HG03432 (cell line): ENCODE results near the gene TMEM17.
"Not testable (repeated sequence)": the region's sequence is repeated elsewhere in the genome, so short reads cannot be mapped to it uniquely, and the experiment has no call there.

Experiments
- ATAC-seq: cut with Tn5 transposase; IDR thresholded peaks from one replicate; pipeline ENCODE4 v1.9.1; 2021; ENCODE audit warnings: mild to moderate bottlenecking, moderate library complexity; ENCODE audit not compliant: unreplicated experiment

Gene TMEM17, protein sequence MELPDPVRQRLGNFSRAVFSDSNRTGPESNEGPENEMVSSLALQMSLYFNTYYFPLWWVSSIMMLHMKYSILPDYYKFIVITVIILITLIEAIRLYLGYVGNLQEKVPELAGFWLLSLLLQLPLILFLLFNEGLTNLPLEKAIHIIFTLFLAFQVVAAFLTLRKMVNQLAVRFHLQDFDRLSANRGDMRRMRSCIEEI

DNA sequence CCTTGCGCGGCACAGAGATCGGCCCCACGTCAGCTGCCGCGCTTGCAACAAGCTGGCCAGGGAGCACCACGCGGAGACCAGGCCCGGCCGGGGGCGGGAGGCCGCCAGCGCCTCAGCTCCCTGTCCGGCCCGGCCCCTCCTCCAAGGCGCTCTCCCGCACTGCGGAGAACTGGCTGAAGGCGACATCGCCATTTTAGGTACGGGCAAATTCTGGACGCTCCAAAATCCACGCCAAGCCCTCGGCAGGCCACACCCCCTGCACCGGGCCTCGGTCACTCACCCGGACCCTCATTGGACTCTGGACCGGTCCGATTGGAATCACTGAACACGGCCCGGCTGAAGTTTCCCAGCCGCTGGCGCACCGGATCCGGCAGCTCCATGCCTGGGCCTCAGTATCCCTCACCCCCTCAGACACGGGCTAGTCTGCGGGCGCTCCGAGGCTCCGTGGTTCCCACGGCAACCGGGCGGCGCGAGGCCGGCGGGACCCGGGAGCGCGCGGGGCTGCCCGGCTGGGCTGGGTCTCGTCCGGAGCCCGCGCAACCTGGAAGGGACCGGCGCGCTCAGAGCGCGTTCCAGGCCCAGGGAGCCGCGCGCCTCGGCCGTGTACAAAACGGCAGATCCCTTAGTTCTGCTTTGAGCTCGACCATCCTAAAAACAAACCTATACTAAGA lies at the start of gene TMEM17:
TMEM17 (minus strand) TSS at position 446 of the 671 bp plus-strand sequence; CDS start at position 380, 66 bp downstream.
- ATAC-seq: peak; percentile 88

DNA sequence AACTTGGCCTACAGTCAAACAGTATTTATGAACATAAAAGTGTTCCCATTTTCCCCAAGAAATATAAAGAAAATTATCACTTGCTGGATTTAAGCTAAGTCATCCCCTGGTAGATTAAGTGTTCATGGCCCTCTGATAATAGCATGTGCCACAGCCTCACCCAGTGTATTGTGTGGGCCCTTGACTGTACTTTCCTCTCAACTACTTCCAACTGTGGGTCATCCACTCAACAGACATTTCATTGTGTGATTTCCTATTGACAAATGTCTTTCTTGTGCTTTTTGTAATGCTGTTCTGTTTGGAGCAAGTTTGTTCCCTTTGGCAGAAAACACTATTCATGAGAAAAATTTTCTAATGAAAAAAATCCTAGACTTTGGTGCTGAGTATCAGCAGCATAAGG lies 48.4 kb upstream of the TMEM17 start:
- ATAC-seq: no peak

DNA sequence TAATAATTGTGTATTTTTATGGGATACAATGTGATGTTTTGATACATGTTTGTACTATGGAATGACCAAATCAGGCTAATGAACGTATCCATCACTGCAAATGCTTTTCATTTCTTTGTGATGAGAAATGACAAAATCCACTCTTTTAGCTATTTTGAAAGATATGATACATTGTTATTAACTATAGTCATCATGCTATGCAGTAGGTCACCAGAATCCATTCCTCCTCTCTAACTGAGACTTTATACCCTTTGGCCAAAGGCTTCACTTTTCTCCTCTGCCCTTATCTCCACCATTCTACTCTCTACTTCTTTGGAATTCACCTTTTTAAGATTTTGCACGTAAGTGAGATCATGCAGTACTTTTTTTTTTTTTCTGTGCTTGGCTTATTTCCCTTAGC lies 44.5 kb upstream of the TMEM17 start:
- no peak for ATAC-seq

DNA sequence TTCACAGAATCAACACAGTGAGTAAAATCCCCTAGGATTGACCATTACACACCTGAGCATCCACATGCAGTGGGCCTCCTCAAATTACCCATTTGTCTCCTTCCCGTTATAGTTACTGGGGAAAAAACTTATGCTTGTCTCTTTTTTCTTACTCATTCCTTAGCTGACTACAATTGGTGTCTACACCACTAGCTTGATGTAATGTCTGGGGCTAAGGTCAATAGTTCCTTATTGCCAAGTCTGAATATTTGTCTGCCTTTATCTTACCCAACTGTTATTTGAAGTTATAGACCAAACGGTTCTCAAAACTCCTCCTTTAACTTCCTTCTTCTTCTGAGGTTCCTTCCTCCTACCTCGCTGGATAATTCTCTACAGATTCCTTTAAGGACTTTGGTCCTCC lies 41.9 kb upstream of the TMEM17 start:
- no peak for ATAC-seq

DNA sequence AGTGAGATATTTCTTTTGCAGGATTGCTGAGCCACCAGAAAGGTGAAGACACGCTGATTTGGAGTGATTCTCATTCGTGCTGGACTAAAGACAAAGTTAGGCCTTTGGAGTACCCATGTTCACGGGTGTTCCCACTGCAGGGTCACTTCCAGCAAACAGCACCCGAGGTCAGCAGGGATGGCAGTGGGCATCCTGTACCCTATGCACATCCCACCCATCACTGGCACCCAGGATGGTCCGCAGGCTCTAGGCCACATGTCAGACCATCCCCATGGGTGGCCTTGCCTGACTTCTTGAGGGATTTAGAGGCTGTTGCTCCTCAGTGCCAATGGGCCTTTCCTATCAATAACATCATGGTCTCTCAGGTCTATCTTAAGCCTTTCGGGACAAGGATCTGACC lies 39.3 kb upstream of the TMEM17 start:
- no peak for ATAC-seq

DNA sequence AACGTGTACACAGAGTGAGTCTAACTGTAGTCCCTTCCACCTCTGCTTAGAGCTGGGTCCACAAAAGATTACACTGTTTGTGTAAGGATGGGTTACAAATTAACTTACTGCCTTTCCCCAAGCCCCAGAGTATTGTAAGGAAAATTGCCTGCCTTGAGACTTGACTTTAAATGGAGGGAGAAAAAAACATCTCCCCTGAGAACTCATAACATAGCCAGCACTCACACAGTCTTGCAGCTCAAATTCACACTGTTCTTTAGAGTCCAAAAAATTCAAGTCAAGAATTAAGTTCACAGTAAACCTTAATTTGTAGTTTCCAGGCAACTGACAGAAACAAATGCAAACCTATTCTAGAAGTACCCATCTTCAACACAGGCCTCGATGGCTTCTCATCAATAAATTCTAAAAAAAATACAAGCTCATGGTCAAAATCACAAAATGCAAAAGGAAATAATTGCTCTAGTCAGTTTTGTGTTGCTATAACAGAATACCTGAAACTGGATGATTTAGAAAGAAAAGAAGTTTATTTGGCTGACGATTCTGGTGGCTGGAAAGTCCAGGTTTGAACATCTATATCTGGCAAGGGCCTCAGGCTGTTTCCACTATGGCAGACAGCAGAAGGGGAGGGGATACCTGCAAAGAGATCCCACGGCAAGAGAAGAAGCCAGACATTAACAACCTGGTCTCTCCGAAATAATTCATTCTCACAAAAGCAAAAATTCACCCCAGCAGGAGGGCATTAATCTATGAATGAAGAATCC lies 34.6 kb upstream of the TMEM17 start:
- no peak for ATAC-seq

DNA sequence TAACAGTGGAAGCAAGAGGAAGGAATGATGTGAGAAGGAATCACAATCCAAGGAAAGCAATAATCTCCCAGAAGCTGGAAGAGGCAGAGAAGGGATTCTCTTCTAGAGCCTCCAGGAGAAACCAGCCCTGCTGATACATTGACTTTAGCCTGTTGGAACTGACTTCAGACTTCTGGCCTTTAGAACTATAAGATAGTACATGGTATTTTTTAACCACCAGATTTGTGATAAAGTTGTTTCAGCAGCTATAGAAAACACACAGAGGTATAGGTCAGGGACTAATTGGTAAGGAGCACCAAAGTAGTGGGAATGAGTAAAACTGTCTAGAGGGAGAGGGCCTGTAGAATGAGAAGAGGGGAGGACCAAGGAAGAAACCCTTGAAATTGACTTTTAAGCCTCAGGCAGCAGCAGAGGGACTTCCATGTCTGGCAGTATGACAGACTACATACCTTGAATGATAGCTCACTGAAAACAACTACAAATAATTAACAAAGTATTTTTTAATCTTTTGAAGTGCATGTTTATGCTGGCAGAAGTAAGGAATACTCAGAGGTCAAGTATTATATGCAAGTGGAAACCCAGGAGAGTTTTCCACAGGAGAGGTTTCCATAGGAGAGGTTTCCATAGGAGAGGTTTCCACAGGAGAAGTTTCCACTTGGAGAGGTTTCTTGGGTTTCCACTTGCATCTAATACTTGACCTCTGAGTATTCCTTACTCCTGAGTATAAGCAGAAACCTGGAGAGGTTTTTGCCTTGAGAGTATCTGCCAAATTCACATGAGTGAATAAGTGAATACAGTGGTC lies 33.8 kb upstream of the TMEM17 start:
- no peak for ATAC-seq

DNA sequence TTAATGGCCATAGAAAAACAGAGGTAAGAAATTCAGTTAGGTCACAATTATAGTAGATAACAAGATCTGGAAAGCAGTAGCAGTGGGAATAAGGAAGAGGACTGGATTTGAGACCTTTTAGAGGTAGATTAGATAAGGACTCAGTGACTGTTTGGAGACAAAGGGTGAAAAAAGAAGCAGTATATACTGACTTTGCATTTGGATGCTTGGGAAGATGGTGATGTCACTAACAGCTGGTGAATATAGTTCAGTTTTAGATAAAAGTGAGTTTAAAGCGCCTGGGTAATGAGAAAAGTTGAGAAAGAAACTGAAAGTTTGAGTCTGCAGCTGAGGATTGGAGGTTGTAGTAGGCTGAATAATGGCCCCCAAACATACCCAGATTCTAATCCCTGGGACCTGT lies 32.8 kb upstream of the TMEM17 start:
- no peak for ATAC-seq

DNA sequence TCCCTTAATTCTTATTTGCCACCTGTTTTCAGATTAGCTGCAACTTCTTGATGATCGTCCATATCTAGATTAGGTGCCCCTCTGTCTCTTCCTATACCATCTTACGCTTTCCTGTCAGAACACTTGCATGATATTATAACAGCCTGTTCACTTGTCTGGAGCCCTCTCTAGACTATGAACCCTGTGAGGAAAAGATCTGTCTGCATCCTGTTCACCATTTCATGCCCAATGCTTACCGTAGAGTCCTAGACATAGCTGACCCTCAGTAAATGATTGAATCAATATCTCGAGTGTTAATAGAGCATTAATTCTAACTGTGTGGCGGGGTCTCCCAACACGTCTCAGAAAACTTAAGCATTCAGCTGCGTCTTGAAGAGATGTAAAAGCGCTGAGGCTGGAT lies 31.8 kb upstream of the TMEM17 start:
- no peak for ATAC-seq

DNA sequence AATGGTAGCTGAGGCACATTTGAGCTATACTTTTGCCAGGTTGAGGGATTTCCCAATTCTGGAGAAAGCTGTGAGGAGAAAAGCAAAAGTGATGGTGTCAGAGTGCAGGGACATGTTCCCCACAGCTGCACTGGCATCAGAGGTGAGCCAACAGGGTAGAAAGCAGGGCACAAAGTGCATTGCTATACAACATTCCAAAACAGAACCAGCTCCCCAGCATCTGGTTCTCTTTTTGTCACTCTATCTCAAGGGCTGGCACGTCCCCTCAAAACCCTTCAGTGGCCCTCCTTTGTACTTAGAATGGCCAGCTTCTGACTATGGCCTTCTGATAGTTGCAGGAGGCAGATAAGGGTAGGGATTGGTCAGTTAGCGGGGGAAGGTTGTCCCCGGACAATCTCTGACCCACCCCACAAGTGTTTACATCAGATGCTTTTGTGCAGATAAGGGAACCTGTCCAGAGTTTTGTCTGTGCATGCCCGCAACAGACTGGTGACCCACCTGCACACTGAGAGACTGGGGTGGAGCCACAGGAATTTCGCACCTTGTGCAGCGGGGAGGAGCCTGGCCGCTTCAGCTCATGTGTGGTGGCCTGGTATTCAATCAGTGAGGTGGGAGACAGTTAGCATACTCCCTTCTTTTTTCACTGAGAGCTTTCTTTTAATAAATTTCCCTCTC lies 31.0 kb upstream of the TMEM17 start:
- no peak for ATAC-seq

DNA sequence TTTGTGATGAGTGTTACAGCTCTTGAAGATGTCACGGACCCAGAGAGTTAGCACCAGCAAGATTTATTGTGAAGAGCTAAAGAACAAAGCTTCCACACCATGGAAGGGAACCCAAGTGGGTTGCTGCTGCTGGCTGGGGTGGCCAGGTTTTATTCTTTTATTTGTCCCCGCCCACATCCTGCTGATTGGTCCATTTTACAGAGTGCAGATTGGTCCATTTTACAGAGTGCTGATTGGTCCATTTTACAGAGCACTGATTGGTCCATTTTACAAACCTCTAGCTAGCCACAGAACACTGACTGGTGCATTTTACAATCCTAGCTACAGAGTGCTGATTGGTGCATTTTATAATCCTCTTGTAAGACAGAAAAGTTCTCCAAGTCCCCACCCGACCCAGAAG lies 29.5 kb upstream of the TMEM17 start:
- not testable (repeated sequence) for ATAC-seq

DNA sequence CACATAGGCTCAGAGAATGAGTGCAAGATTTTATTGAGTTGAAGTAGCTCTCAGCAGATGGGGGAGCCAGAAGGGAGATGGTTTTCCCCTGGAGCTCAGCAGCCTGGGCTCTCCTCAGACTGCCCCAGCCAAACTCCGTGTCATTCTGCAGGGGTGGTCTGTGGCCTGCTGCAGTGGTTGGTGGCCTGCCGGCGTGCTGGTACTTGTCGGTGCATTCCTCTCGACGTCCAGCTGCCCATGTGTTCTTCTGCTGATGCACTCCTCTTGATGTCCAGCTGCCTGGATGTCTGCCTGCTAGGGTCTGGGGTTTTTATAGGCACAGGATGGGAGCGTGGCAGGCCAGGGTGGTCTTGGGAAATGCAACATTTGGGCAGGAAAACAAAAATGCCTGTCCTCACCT lies 25.6 kb upstream of the TMEM17 start:
- ATAC-seq: no peak

DNA sequence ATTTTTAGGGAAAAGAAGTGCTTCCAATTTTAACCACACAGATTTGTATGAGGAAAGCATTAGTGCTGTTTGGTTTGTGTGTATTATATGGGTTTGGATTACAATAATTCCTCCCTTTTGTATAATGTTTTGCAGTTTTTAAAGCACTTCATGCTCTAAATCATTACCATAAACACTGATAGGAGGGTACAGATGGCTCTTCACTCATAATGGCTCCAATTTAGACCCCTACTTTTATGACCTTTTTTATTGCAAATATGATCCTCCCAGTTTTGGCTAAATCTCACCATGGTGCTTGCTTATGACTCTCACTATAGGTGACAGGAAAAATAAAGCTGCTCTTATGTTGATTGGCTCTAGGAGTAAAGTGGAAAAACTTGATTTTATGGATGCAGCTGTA lies 23.8 kb upstream of the TMEM17 start:
- no peak for ATAC-seq

DNA sequence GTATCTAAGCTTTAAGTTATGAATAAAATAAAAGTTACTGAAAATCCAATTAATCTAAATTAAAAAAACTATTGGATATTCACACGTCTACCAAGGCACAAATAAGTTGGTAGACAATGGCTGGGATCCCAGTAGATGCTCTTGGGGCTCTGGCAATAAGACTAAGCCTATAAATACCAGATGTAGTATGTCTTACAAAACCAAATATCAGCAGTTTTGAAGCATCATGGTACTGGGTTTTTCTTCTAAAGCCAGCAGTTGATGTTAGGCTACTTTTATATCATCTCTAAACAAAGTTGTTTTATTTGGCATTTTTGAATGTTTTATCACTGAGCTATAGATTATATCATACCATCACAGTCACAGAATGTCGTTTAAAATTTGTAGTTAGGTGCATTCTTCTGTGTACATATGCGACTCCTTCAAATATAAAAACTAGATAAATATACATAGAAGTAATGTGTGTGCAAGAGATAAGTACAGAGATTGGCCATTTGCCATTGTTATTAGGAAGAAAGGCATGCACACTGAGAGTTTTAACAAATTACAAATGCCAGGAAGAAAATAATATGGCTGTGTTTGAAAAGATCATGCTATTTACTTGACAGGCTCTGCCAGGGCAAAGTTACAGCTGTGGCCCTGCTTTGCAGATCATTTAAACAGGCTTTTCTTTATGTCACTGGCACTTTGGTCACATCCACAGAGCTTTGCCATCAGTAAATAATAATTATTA lies 21.6 kb upstream of the TMEM17 start:
- no peak for ATAC-seq

DNA sequence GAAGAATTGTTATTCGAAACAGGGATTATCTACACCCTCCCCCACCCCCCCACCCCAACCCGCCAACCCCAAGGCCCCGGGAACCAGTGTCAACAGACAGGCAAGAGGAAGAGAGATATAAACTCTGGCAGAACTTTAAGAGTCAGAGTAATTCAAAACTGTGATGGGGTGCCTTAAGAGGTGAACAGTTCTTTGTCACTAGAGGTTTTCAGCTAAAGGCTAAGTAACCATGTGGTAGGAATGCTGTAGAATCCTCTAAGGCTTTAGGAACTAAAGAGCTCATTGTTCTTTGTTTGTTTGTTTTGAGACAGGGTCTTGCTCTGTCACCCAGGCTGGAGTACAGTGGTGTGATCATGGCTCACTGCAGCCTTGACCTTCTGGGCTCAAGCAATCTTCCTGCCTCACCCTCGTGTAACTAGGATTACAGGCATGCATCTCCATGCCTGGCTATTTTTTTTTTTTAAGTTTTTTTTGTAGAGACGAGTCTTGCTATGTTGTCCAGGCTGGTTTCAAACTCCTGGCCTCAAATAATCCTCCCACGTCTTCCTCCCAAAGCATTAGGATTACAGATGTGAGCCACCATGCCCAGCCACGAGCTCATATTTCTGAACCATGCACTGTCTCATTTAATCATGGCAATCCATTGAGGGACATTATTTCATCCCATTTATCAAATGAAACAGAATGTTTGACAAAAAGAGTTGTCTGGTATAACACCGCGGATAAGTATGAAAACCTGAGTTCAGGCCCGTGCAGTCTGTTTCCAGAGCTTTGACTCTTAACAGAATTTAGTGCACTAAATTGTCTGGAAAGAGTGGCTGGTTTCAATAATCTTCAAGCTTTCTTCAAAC lies 20.8 kb upstream of the TMEM17 start:
- ATAC-seq: no peak

DNA sequence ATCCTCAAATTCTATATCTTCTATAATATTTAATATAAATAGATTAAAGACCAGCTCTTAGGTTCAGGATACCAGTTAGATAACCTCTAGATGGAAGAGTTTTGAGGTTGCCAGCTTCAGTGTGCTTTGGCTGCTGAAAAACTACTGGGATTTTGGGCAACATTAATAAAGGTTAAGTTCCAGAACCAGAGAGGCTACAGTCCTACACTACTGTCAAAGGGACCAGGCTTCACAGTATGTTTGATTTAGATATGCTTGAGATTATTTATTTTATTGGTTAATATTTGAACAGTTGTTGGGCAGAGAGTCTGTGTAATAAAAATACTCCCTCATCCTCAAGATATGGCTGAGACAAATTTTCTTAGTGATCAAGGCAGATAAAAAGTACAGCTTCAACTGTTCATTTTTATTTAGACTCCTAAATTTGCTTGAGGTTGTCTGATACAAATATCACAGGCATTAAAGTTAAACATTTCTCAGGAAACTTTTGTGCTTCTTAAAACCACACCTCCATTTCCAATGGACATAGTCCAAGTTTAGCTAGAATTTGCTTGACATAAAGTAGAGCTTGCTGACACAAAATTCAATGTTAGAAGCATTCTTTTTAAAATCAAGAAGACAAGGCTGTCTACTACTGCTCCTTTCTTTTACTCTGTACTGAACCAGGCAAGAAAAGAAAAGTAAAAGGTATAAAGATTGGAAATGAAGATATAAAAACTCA lies 19.7 kb upstream of the TMEM17 start:
- ATAC-seq: no peak

DNA sequence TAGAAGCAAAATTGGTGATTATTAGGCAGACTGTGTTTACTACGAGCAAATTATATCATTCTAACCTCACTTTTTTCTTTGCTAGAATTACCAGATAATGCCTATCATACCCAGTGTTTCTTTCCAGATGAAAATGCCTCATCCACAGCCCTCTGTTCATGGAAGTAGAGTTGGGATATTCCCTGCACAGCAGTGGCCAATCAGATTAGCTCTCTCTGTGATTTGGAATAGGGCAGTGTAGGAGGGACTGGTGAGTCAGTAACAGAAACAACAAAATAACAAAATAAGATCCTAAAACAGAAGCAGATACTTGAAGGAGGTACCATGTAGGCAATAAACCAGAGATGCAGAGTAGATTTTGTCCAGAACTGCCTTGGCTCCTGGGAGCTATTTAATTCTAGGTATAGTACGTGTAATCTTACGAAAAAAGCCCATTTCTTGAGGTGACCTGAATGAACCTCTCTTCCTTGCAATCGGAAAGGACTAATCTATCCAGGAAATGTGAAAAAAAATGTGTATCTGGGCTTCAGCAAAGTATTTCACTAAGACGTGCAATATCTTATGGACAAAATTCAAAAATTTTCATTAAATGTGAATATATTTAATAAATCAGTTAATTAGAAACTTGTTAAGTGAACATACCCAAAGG lies 18.4 kb upstream of the TMEM17 start:
- no peak for ATAC-seq

DNA sequence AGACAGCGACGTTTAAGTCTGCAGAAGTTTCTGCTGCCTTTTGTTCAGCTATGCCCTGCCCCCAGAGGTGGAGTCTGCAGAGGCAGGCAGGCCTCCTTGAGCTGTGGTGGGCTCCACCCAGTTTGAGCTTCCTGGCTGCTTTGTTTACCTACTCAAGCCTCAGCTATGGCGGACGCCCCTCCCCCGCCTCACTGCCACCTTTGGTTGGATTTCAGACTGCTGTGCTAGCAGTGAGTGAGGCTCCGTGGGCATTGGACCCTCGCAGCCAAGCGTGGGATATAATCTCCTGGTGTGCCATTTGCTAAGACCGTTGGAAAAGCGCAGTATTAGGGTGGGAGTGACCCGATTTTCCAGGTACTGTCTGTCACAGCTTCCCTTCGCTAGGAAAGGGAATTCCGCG lies 15.1 kb upstream of the TMEM17 start:
- ATAC-seq: not testable (repeated sequence)
